Right atrium auricular region (tissue), 2 donors: ENCODE measurements around the gene P4HB. TPM values are rescaled to one million over a fixed set of nuclear protein-coding genes. Genes with fewer than 3 reads are reported as not detected.

Source experiments
- DNase-seq: peaks from one replicate; pipeline ENCODE4 v3.0.0-alpha.2; 2019; ENCODE audit warnings: low spot score
- H3K27ac ChIP-seq, 2 donors: fragments of 200-600 bp; sonication (generic); 1 replicate in 1 of 2; 2 replicates in 1 of 2; pipeline ENCODE4 v1.5.1; 2016 to 2019
- H3K27me3 ChIP-seq, 2 donors: fragments of 200-600 bp; sonication (generic); one replicate each; pipeline versions ENCODE4 v1.5.1 to v1.6.0; 2017 to 2019
- H3K36me3 ChIP-seq: fragments of 200-600 bp; sonication (generic); one replicate; pipeline ENCODE4 v1.5.1; 2016
- H3K4me1 ChIP-seq, 2 donors: fragments of 200-600 bp; sonication (generic); one replicate each; pipeline versions ENCODE4 v1.5.1 to v1.6.0; 2017 to 2019
- H3K4me3 ChIP-seq, 2 donors: fragments of 200-600 bp; sonication (generic); 1 replicate in 1 of 2; 2 replicates in 1 of 2; pipeline ENCODE4 v1.5.1; 2017 to 2019; ENCODE audit warnings: mild to moderate bottlenecking in 1 of 2, moderate library complexity in 1 of 2
- H3K9me3 ChIP-seq, 2 donors: fragments of 200-600 bp; sonication (generic); one replicate each; pipeline ENCODE4 v1.5.1; 2019
- total RNA-seq, 2 donors: library from RNA; depleted of rRNA; stranded (reverse); fragments of >200 nt; gene quantifications; one replicate each; pipeline ENCODE4 v1.1.0, GENCODE V29; 2016
- TF ChIP-seq, protein P1 (sequence below), 2 donors: fragments of 200-600 bp; sonication (generic); IDR thresholded peaks; one replicate each; pipeline ENCODE4 v1.5.1; 2019; ENCODE audit warnings: antibody characterized with exemption in 2 of 2

The P4HB gene
- total RNA-seq, 2 donors from 2014 or later: 321 to 426 TPM

GRCh38 chr17:81905993-81906392 lies 45.7 kb upstream of the P4HB start:
- Histone ChIP-seq H3K27me3 (no peaks in the 10 kb centered on the region), H3K36me3 (no peaks in the 10 kb centered on the region), H3K27ac (no peak overlapping the region), H3K4me3 (no peak overlapping the region), H3K9me3 (no peaks in the 10 kb centered on the region), H3K4me1 (peaks cover 0 to 23% of the 10 kb centered on the region in 2 donors)
- no peak for DNase-seq
- TF ChIP-seq, protein P1, sequence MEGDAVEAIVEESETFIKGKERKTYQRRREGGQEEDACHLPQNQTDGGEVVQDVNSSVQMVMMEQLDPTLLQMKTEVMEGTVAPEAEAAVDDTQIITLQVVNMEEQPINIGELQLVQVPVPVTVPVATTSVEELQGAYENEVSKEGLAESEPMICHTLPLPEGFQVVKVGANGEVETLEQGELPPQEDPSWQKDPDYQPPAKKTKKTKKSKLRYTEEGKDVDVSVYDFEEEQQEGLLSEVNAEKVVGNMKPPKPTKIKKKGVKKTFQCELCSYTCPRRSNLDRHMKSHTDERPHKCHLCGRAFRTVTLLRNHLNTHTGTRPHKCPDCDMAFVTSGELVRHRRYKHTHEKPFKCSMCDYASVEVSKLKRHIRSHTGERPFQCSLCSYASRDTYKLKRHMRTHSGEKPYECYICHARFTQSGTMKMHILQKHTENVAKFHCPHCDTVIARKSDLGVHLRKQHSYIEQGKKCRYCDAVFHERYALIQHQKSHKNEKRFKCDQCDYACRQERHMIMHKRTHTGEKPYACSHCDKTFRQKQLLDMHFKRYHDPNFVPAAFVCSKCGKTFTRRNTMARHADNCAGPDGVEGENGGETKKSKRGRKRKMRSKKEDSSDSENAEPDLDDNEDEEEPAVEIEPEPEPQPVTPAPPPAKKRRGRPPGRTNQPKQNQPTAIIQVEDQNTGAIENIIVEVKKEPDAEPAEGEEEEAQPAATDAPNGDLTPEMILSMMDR (IDR thresholded peaks at IDR 0.05): no peak

DNA sequence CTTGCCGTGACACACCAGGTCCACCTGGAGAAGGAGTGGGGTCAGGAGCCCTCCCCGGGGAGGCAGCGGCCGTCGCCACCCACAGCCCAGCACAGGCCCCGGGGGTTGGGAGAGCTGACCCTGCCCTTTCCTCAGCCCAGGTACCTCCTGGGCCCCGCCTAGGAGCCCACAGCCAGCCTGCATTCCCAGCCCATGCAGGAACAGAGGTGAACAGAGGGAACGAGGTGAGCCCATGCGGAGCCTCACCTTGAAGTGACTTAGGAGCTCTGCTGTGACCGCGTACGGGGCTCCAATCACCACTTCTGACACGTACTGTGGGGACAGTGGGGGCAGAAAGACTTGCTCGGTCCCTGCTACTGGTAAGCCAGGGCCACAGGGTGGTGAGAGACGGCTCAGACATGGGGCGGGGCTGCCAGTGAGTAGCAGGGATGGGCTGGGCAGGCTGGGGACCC lies 45.1 kb upstream of the P4HB start:
- no peak for DNase-seq
- H3K27ac ChIP-seq: no peak overlapping the region
- H3K4me3 ChIP-seq: no peak overlapping the region
- TF ChIP-seq, protein P1 (IDR thresholded peaks at IDR 0.05): no peak
- H3K36me3 ChIP-seq: peaks cover under 1% of the 10 kb centered on the region
- H3K4me1 ChIP-seq: peaks cover 0 to 19% of the 10 kb centered on the region in 2 donors
- H3K9me3 ChIP-seq: no peaks in the 10 kb centered on the region
- no peaks in the 10 kb centered on the region for H3K27me3 ChIP-seq

- Histone ChIP-seq H3K4me1 (peaks cover 0 to 12% of the 10 kb centered on the region in 2 donors), H3K27me3 (no peaks in the 10 kb centered on the region), H3K9me3 (no peaks in the 10 kb centered on the region), H3K4me3 (no peak overlapping the region), H3K27ac (no peak overlapping the region), H3K36me3 (peaks cover 7% of the 10 kb centered on the region)
- no peak for DNase-seq
- TF ChIP-seq, protein P1 (IDR thresholded peaks at IDR 0.05): no peak
These were observed 44.5 kb upstream of the P4HB start for GRCh38 chr17:81904600-81905423.

DNA sequence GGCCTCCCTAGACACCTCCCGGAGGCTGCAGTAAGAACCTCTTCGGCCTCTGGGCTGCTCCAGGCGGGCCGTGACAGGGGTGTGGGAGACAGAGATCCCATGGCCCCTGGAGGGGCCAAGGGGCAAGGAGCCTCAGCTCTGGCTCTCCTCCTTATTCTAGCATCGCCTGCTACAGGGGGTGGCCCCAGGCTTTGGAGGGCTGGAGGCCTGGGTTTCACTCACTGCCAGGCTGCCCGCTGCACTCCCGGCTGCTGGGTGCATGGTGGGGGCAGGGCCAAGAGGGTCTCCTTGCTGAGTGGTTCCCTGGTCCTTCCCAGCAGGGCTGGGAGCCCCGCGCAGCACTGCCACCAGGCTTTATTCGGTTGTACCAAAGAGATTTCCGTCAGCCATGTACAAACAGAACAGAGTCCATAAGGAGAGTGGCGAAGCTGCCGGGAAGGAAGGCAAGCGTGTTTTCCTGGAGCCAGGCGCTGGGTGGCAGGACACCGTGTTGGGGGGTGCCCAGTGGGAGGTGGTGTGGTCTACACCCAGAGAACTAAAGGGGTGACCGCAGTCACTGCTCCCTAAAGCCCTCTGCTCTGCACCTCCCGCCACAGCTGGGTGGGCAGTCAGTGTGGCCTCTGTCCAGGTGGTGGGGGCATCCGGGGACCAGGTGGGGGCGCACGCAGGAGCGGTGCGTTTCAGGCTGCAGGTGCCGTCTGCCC lies 43.7 kb upstream of the P4HB start:
- Histone ChIP-seq H3K36me3 (peaks cover 15% of the 10 kb centered on the region), H3K27ac (no peak overlapping the region), H3K4me1 (peaks cover 0 to 12% of the 10 kb centered on the region in 2 donors), H3K27me3 (no peaks in the 10 kb centered on the region), H3K9me3 (no peaks in the 10 kb centered on the region), H3K4me3 (no peak overlapping the region)
- DNase-seq: no peak
- TF ChIP-seq, protein P1 (IDR thresholded peaks at IDR 0.05): no peak

DNA sequence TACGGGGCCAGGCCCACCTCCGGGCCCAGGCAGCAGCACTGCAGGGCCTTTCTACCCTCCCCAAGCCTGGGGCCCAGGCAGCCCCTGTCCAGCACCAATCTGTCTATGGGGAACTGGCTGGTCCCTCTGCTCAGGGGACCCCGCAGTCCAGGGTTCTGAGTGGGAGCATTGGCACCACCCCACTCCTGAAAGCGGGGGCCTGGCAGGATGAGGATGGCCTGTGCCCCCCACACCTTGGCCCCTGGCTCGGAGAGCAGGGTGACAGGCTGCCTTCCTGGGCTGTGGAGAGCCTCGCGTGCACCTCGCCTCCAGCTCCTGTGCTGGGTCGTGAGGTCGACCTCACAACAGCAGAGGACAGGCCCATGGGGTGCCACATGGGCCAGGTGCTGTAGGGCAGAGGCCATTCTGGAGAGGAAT lies 43.1 kb upstream of the P4HB start:
- Histone ChIP-seq H3K4me1 (peaks cover 0 to 12% of the 10 kb centered on the region in 2 donors), H3K27me3 (no peaks in the 10 kb centered on the region), H3K36me3 (peaks cover 19% of the 10 kb centered on the region), H3K27ac (no peak overlapping the region), H3K4me3 (no peak overlapping the region), H3K9me3 (no peaks in the 10 kb centered on the region)
- no peak for DNase-seq
- TF ChIP-seq, protein P1 (IDR thresholded peaks at IDR 0.05): no peak
